Tibial nerve (tissue), 4 donors: ENCODE measurements around the gene SLIT3.

Source experiments
- CTCF ChIP-seq, 5 experiments: fragments of 200-600 bp in 3 of 5; fragments of 450-650 bp in 2 of 5; sonication (generic) in 3 of 5; IDR thresholded peaks; one replicate each; pipeline ENCODE4 v1.5.1; 2016 to 2019; ENCODE audit warnings: antibody characterized with exemption in 5 of 5, mild to moderate bottlenecking in 3 of 5, moderate library complexity in 2 of 5
- EP300 ChIP-seq, 2 donors: sonication (generic); formaldehyde crosslinking; IDR thresholded peaks; one replicate each; pipeline ENCODE4 v1.6.1; 2017; ENCODE audit warnings: antibody characterized with exemption in 2 of 2, mild to moderate bottlenecking in 1 of 2
- POLR2A ChIP-seq, 2 donors: fragments of 450-650 bp; IDR thresholded peaks; one replicate each; pipeline ENCODE4 v1.6.1; 2017; ENCODE audit warnings: antibody characterized with exemption in 2 of 2, mild to moderate bottlenecking in 2 of 2, moderate library complexity in 2 of 2

- TF ChIP-seq CTCF (IDR thresholded peaks at IDR 0.05) (no peak), POLR2A (IDR thresholded peaks at IDR 0.05) (no peak), EP300 (IDR thresholded peaks at IDR 0.05) (no peak)
These were observed 483.3 kb downstream of the SLIT3 start for GRCh38 chr5:168817591-168817990.
